ENCODE data around the gene EPS15.

EPS15 gene

GRCh38 chr1:51314974-51315373 is 204.1 kb downstream of the EPS15 start:
- no peak for DNase-seq (ENCODE audit: low read depth)

GRCh38 chr1:51313961-51314777 is 204.9 kb downstream of the EPS15 start:
- peak; percentile 68 for DNase-seq (ENCODE audit: low read depth)

GRCh38 chr1:51313268-51313852 is 205.7 kb downstream of the EPS15 start:
- DNase-seq (ENCODE audit: low read depth): no peak

- no peak for DNase-seq (ENCODE audit: low read depth)
Measured at GRCh38 chr1:51312718-51313117, 206.3 kb downstream of the EPS15 start.

- no peak for DNase-seq (ENCODE audit: low read depth)
Measured at GRCh38 chr1:51311826-51312225, 207.2 kb downstream of the EPS15 start.

GRCh38 chr1:51310871-51311613 is 208.0 kb downstream of the EPS15 start:
- no peak for DNase-seq (ENCODE audit: low read depth)

GRCh38 chr1:51309291-51309690 is 209.8 kb downstream of the EPS15 start:
- no peak for DNase-seq (ENCODE audit: low read depth)

GRCh38 chr1:51308636-51309035 is 210.4 kb downstream of the EPS15 start:
- no peak for DNase-seq (ENCODE audit: low read depth)

GRCh38 chr1:51306950-51307349 is 212.1 kb downstream of the EPS15 start:
- no peak for DNase-seq (ENCODE audit: low read depth)

GRCh38 chr1:51305371-51305823 is 213.7 kb downstream of the EPS15 start:
- no peak for DNase-seq (ENCODE audit: low read depth)

GRCh38 chr1:51304360-51304759 is 214.7 kb downstream of the EPS15 start:
- DNase-seq (ENCODE audit: low read depth): no peak
